ENCODE measurements around the gene ANKRD60. TPM values are rescaled to one million over a fixed set of nuclear protein-coding genes. Genes with fewer than 3 reads are reported as not detected.

Gene ANKRD60
- total RNA-seq, 2 donors from 2014 or later = not detected

Other genes starting within 250 kb of the ANKRD60 start
- gene RAB22A, start 81.1 kb upstream of the ANKRD60 start, total RNA-seq = 1 to 10 TPM; 6.3 to 9.1 TPM
- 10 to 100 TPM; 10.5 to 11.9 TPM for gene VAPB, start 160.6 kb upstream of the ANKRD60 start, total RNA-seq